Muscle of leg (tissue), 11 donors: Measurements from ENCODE around the gene TTLL10. TPM values are rescaled to one million over a fixed set of nuclear protein-coding genes. Genes with fewer than 3 reads are reported as not detected.

Experiments
- DNase-seq: peaks from one replicate; pipeline ENCODE4 v3.0.0; 2013
- H3K27ac ChIP-seq: one replicate; pipeline ENCODE4 v1.5.1; 2013; ENCODE audit warnings: mild to moderate bottlenecking, low read length, control low read depth
- H3K27me3 ChIP-seq: one replicate; pipeline ENCODE4 v1.6.1; 2013; ENCODE audit warnings: low read length; ENCODE audit not compliant: control insufficient read depth, insufficient read depth
- H3K36me3 ChIP-seq: one replicate; pipeline ENCODE4 v1.6.1; 2013; ENCODE audit warnings: low read length; ENCODE audit not compliant: control insufficient read depth, insufficient read depth
- H3K4me1 ChIP-seq: one replicate; pipeline ENCODE4 v1.6.1; 2013; ENCODE audit warnings: low read length; ENCODE audit not compliant: control insufficient read depth, insufficient read depth
- H3K4me3 ChIP-seq: one replicate; pipeline ENCODE4 v1.5.1; 2013; ENCODE audit warnings: low read length, control low read depth
- H3K9me3 ChIP-seq: replicated peaks from 2 replicates; pipeline ENCODE4 v1.6.1; 2013; ENCODE audit warnings: low read depth, low read length; ENCODE audit not compliant: control insufficient read depth
- WGBS: methylation state at CpG from one replicate; pipeline ENCODE4 v1.1.5; 2013; ENCODE audit warnings: missing lambda C conversion rate; ENCODE audit not compliant: insufficient coverage; 5-methylcytosine and 5-hydroxymethylcytosine counted together
- polyA plus RNA-seq, 8 donors: library from polyadenylated mRNA; unstranded; fragments of 120-200 nt; gene quantifications; one replicate each; pipeline versions ENCODE4 v1.2.1 to v1.2.3, GENCODE V29; 2013; ENCODE audit warnings: inconsistent platforms in 1 of 8, low replicate concordance in 1 of 8; ENCODE audit not compliant: insufficient read length in 8 of 8, insufficient read depth in 1 of 8
- total RNA-seq: library from RNA; stranded (reverse); fragments of 120-200 nt; gene quantifications from one replicate; pipeline ENCODE4 v1.2.4, GENCODE V29; 2013

The TTLL10 gene
- total and polyA plus RNA-seq, 9 donors: 0.09 to 0.59 (median 0.28) TPM; not detected in 1

- WGBS: 66% methylated on average over 12 of the region's 12 CpGs
- no peaks in the 10 kb centered on the region for H3K9me3 ChIP-seq
- no peak overlapping the region for H3K4me3 ChIP-seq
- peaks cover 22% of the 10 kb centered on the region for H3K4me1 ChIP-seq
- peak overlapping the region; percentile 7 for H3K27ac ChIP-seq
- H3K27me3 ChIP-seq: peaks cover 69% of the 10 kb centered on the region
- no peaks in the 10 kb centered on the region for H3K36me3 ChIP-seq
- DNase-seq: peak; percentile 37
Observed at GRCh38 chr1:1165485-1165884, 8.2 kb upstream of the TTLL10 start.

GRCh38 chr1:1165900-1166421, 7.7 kb upstream of the TTLL10 start:
- Histone ChIP-seq H3K27ac (no peak overlapping the region), H3K27me3 (peaks cover 74% of the 10 kb centered on the region)
- WGBS: 69% methylated on average over 18 of the region's 23 CpGs

GRCh38 chr1:1166642-1167397, 6.9 kb upstream of the TTLL10 start:
- H3K4me1 ChIP-seq: peaks cover 22% of the 10 kb centered on the region
- peaks cover 75% of the 10 kb centered on the region for H3K27me3 ChIP-seq
- WGBS: 63% methylated on average over 39 of the region's 44 CpGs
- no peaks in the 10 kb centered on the region for H3K9me3 ChIP-seq
- H3K27ac ChIP-seq: no peak overlapping the region
- H3K36me3 ChIP-seq: no peaks in the 10 kb centered on the region
- DNase-seq: no peak
- H3K4me3 ChIP-seq: no peak overlapping the region

More at GRCh38 chr1:1165900-1166421, 7.7 kb upstream of the TTLL10 start:
- no peaks in the 10 kb centered on the region for H3K9me3 ChIP-seq
- H3K4me1 ChIP-seq: peaks cover 22% of the 10 kb centered on the region
- no peak for DNase-seq
- H3K36me3 ChIP-seq: no peaks in the 10 kb centered on the region
- H3K4me3 ChIP-seq: no peak overlapping the region

GRCh38 chr1:1167398-1167821, 6.3 kb upstream of the TTLL10 start:
- H3K9me3 ChIP-seq: no peaks in the 10 kb centered on the region
- DNase-seq: no peak
- peaks cover 22% of the 10 kb centered on the region for H3K4me1 ChIP-seq
- peaks cover 75% of the 10 kb centered on the region for H3K27me3 ChIP-seq
- H3K27ac ChIP-seq: no peak overlapping the region
- 73% methylated on average over 17 of the region's 20 CpGs for WGBS
- no peaks in the 10 kb centered on the region for H3K36me3 ChIP-seq
- no peak overlapping the region for H3K4me3 ChIP-seq

GRCh38 chr1:1167841-1168450, 5.7 kb upstream of the TTLL10 start:
- no peak overlapping the region for H3K4me3 ChIP-seq
- H3K9me3 ChIP-seq: no peaks in the 10 kb centered on the region
- H3K27ac ChIP-seq: no peak overlapping the region
- WGBS: 81% methylated on average over 27 of the region's 36 CpGs
- no peaks in the 10 kb centered on the region for H3K36me3 ChIP-seq
- H3K4me1 ChIP-seq: peaks cover 22% of the 10 kb centered on the region
- peaks cover 75% of the 10 kb centered on the region for H3K27me3 ChIP-seq
- no peak for DNase-seq

GRCh38 chr1:1168451-1169411, 4.9 kb upstream of the TTLL10 start:
- no peak for DNase-seq
- no peak overlapping the region for H3K27ac ChIP-seq
- H3K9me3 ChIP-seq: no peaks in the 10 kb centered on the region
- peaks cover 28% of the 10 kb centered on the region for H3K4me1 ChIP-seq
- H3K4me3 ChIP-seq: no peak overlapping the region
- H3K27me3 ChIP-seq: peaks cover 77% of the 10 kb centered on the region
- 67% methylated on average over 26 of the region's 37 CpGs for WGBS
- no peaks in the 10 kb centered on the region for H3K36me3 ChIP-seq

GRCh38 chr1:1169429-1170214, 4.1 kb upstream of the TTLL10 start:
- peaks cover 28% of the 10 kb centered on the region for H3K4me1 ChIP-seq
- no peak for DNase-seq
- no peaks in the 10 kb centered on the region for H3K36me3 ChIP-seq
- WGBS: 73% methylated on average over 24 of the region's 32 CpGs
- H3K9me3 ChIP-seq: no peaks in the 10 kb centered on the region
- H3K27me3 ChIP-seq: peaks cover 77% of the 10 kb centered on the region
- no peak overlapping the region for H3K4me3 ChIP-seq
- H3K27ac ChIP-seq: no peak overlapping the region

- WGBS: 62% methylated on average over 19 of the region's 26 CpGs
- Histone ChIP-seq H3K9me3 (no peaks in the 10 kb centered on the region), H3K4me3 (no peak overlapping the region), H3K27ac (no peak overlapping the region), H3K27me3 (peaks cover 75% of the 10 kb centered on the region), H3K36me3 (no peaks in the 10 kb centered on the region), H3K4me1 (peaks cover 21% of the 10 kb centered on the region)
- no peak for DNase-seq
Observed at GRCh38 chr1:1170215-1171091, 3.2 kb upstream of the TTLL10 start.

- 62% methylated on average over 7 of the region's 12 CpGs for WGBS
- H3K4me3 ChIP-seq: no peak overlapping the region
- H3K27ac ChIP-seq: no peak overlapping the region
- H3K9me3 ChIP-seq: no peaks in the 10 kb centered on the region
- no peak for DNase-seq
- H3K27me3 ChIP-seq: peaks cover 75% of the 10 kb centered on the region
- peaks cover 14% of the 10 kb centered on the region for H3K4me1 ChIP-seq
- H3K36me3 ChIP-seq: no peaks in the 10 kb centered on the region
Observed at GRCh38 chr1:1171161-1171545, 2.5 kb upstream of the TTLL10 start.
